IMR-90 (cell line): Measurements from ENCODE around the gene EVA1C. TPM values are rescaled to one million over a fixed set of nuclear protein-coding genes. Genes with fewer than 3 reads are reported as not detected.
A peak's percentile ranks its signal among the peaks of the same experiment; 100 is the strongest.

Experiments used
- ATAC-seq: fragments of 200-7000 bp; cut with Tn5 transposase; 2 replicates; pipeline ENCODE4 v1.9.1; 2020; ENCODE audit warnings: low read depth, mild to moderate bottlenecking, moderate library complexity
- BruUV-seq: library from RNA; stranded (reverse); fragments of 400-500 nt; replicated peaks from 2 replicates; lab custom pipeline; 2021; lab: Mats Ljungman, UMichigan
- CTCF ChIA-PET: fragments of 300-600 bp; formaldehyde crosslinking; extraction: SDS; loops from one replicate; lab custom pipeline; 2021; ENCODE audit warnings: antibody characterized with exemption; lab: Yijun Ruan, JAX
- POLR2A ChIA-PET: fragments of 300-600 bp; sonication (Branson Sonifier 250); formaldehyde crosslinking; loops from one replicate; lab custom pipeline; 2022; ENCODE audit warnings: antibody characterized with exemption; ENCODE audit not compliant: unreplicated experiment; lab: Charles Lee
- DNase-seq: peaks from one replicate; pipeline ENCODE4 v3.0.0; 2013
- H2AFZ ChIP-seq: replicated peaks from 2 replicates; pipeline ENCODE3; 2013; ENCODE audit warnings: low read length, mild to moderate bottlenecking; ENCODE audit not compliant: poor library complexity
- H2AK5ac ChIP-seq: 2 replicates; pipeline ENCODE4 v1.6.1; 2013; ENCODE audit warnings: low read depth, low read length, inconsistent platforms
- H2AK9ac ChIP-seq: replicated peaks from 2 replicates; pipeline ENCODE3; 2013; ENCODE audit warnings: mild to moderate bottlenecking, low read depth, low read length, moderate library complexity; ENCODE audit not compliant: poor library complexity
- H2BK120ac ChIP-seq: 2 replicates; pipeline ENCODE4 v1.6.1; 2013; ENCODE audit warnings: low read depth, low read length, inconsistent platforms
- H2BK15ac ChIP-seq: 3 replicates; pipeline ENCODE4 v1.6.1; 2013; ENCODE audit warnings: low read depth, low read length, inconsistent platforms
- H2BK20ac ChIP-seq: 2 replicates; pipeline ENCODE4 v1.6.1; 2013; ENCODE audit warnings: low read depth, mild to moderate bottlenecking, inconsistent platforms, low read length, moderate library complexity
- H2BK5ac ChIP-seq: 2 replicates; pipeline ENCODE4 v1.6.1; 2013; ENCODE audit warnings: mild to moderate bottlenecking, low read depth, low read length, inconsistent platforms; ENCODE audit not compliant: poor library complexity, severe bottlenecking
- H3K14ac ChIP-seq: replicated peaks from 2 replicates; pipeline ENCODE4 v1.6.1; 2013; ENCODE audit warnings: low read depth, low read length, inconsistent platforms
- H3K18ac ChIP-seq: 2 replicates; pipeline ENCODE4 v1.6.1; 2013; ENCODE audit warnings: low read depth, low read length, control low read depth
- H3K23ac ChIP-seq: 2 replicates; pipeline ENCODE4 v1.6.1; 2013; ENCODE audit warnings: low read depth, low read length, inconsistent platforms
- H3K27ac ChIP-seq: 2 replicates; pipeline ENCODE4 v1.5.1; 2013; ENCODE audit warnings: mild to moderate bottlenecking, control low read depth, low read length; ENCODE audit not compliant: insufficient read depth
- H3K27me3 ChIP-seq: 2 replicates; pipeline ENCODE4 v1.6.1; 2013; ENCODE audit warnings: low read length; ENCODE audit not compliant: control insufficient read depth, insufficient read depth
- H3K36me3 ChIP-seq: 2 replicates; pipeline ENCODE4 v1.6.1; 2013; ENCODE audit warnings: low read length, mixed read lengths; ENCODE audit not compliant: control insufficient read depth, insufficient read depth
- H3K4ac ChIP-seq: 2 replicates; pipeline ENCODE4 v1.6.1; 2013; ENCODE audit warnings: low read depth, low read length, inconsistent platforms
- H3K4me1 ChIP-seq: 2 replicates; pipeline ENCODE4 v1.6.1; 2013; ENCODE audit warnings: low read length, mixed read lengths; ENCODE audit not compliant: control insufficient read depth, insufficient read depth
- H3K4me2 ChIP-seq: 2 replicates; pipeline ENCODE4 v1.6.1; 2013; ENCODE audit warnings: low read depth, mild to moderate bottlenecking, control low read depth, low read length, moderate library complexity
- H3K4me3 ChIP-seq: 2 replicates; pipeline ENCODE4 v1.5.1; 2013; ENCODE audit warnings: low read depth, mild to moderate bottlenecking, control low read depth, low read length, moderate library complexity; ENCODE audit not compliant: insufficient read depth
- H3K56ac ChIP-seq: 2 replicates; pipeline ENCODE4 v1.6.1; 2013; ENCODE audit warnings: low read length, inconsistent platforms; ENCODE audit not compliant: insufficient read depth; ENCODE audit errors: extremely low read depth
- H3K79me1 ChIP-seq, 2 experiments: 2 replicates each; pipeline ENCODE4 v1.6.1; 2013; ENCODE audit warnings: low read length in 2 of 2, inconsistent platforms in 1 of 2, low read depth in 1 of 2
- H3K9ac ChIP-seq: 2 replicates; pipeline ENCODE4 v1.6.1; 2013; ENCODE audit warnings: low read depth, low read length, control low read depth
- H3K9me1 ChIP-seq: 2 replicates; pipeline ENCODE4 v1.6.1; 2013; ENCODE audit warnings: low read length, inconsistent platforms; ENCODE audit not compliant: insufficient read depth
- H3K9me3 ChIP-seq: 2 replicates; pipeline ENCODE4 v1.6.1; 2013; ENCODE audit warnings: low read length; ENCODE audit not compliant: control insufficient read depth, insufficient read depth
- H4K20me1 ChIP-seq: 2 replicates; pipeline ENCODE4 v1.6.1; 2013; ENCODE audit warnings: low read length, inconsistent platforms; ENCODE audit not compliant: insufficient read depth
- H4K5ac ChIP-seq: 2 replicates; pipeline ENCODE4 v1.6.1; 2013; ENCODE audit warnings: mild to moderate bottlenecking, low read depth, low read length, control low read depth
- H4K8ac ChIP-seq, 2 experiments: 2 replicates each; pipeline ENCODE4 v1.6.1; 2013; ENCODE audit warnings: low read depth in 2 of 2, low read length in 2 of 2, control low read depth in 1 of 2, inconsistent platforms in 1 of 2
- H4K91ac ChIP-seq: 2 replicates; pipeline ENCODE4 v1.6.1; 2013; ENCODE audit warnings: low read depth, low read length, inconsistent platforms; ENCODE audit not compliant: insufficient read depth
- CEBPB ChIP-seq: IDR thresholded peaks from 2 replicates; pipeline ENCODE4 v1.6.1; 2012; ENCODE audit warnings: low read depth, low read length, improper control_type of control experiment
- MXI1 ChIP-seq: IDR thresholded peaks from 2 replicates; pipeline ENCODE4 v1.6.1; 2012; ENCODE audit warnings: low read depth, mild to moderate bottlenecking, low read length, moderate library complexity, borderline replicate concordance
- WGBS, 2 experiments: methylation state at CpG; one replicate each; pipeline versions ENCODE4 v1.1.5 to v1.1.7; 2013; ENCODE audit warnings: missing lambda C conversion rate in 2 of 2; ENCODE audit not compliant: insufficient read length in 1 of 2; ENCODE audit errors: extremely low coverage in 2 of 2; 5-methylcytosine and 5-hydroxymethylcytosine counted together
- dilution Hi-C: fragments of 300-500 bp; cut with HindIII; formaldehyde crosslinking; loops from one replicate; pipeline ENCODE4 v1.14.3; 2018; ENCODE audit warnings: low sequenced_read_pairs; ENCODE audit not compliant: unreplicated experiment
- in situ Hi-C: fragments of 300-500 bp; cut with MboI; formaldehyde crosslinking; loops from 3 replicates; pipeline ENCODE4 v1.14.3; 2019; ENCODE audit warnings: low sequenced_read_pairs, inconsistent platforms, mixed read lengths
- intact Hi-C: fragments of 100-400 bp; cut with micrococcal nuclease; formaldehyde crosslinking; loops from 2 replicates; pipeline ENCODE4 v1.10.0; 2022
- polyA plus RNA-seq, 3 experiments: library from polyadenylated mRNA; depleted of rRNA; stranded (reverse); fragments of >200 nt; gene quantifications; 2 replicates each; pipeline ENCODE4 v1.2.3, GENCODE V29; 2012; ENCODE audit warnings: low replicate concordance in 1 of 3
- total RNA-seq: library from RNA; depleted of rRNA; stranded (reverse); fragments of >200 nt; gene quantifications from 2 replicates; pipeline ENCODE4 v1.2.3, GENCODE V29; 2012

Gene EVA1C
- total and polyA plus RNA-seq, 2 of the 4 experiments (the other 2 are of a cell fraction): 0.72 to 1.1 TPM

GRCh38 chr21:32423320-32424190, 11.0 kb downstream of the EVA1C start:
- POLR2A ChIA-PET: no interaction called here
- whole genome bisulfite sequencing, 2 experiments: no CpG with 5 or more reads among the region's 9 CpGs
- BruUV-seq: no TSS peak

More at GRCh38 chr21:32423320-32424190, 11.0 kb downstream of the EVA1C start:
- DNase-seq: peak; percentile 94
- peak; percentile 86 for ATAC-seq
- peak overlapping the region; percentile 93 for H2BK20ac ChIP-seq
- intact Hi-C loops (no loop called here), dilution Hi-C loops (no loop called here), in situ Hi-C loops (no loop called here)
- peak overlapping the region; percentile 60; the same call in 1 of the 2 replicates for H3K23ac ChIP-seq
- H3K56ac ChIP-seq: 0 out of 2 replicates have a peak overlapping the region, but pooled peaks have one; percentile 23
- H3K79me1 ChIP-seq: peaks cover 0 to 5% of the 10 kb centered on the region in 2 experiments; a peak in 1 of 4 replicates
- no peak overlapping the region for H3K9ac ChIP-seq
- H2AFZ ChIP-seq: peak overlapping the region; percentile 74
- H3K14ac ChIP-seq: 0 out of 2 replicates have a peak overlapping the region, but pooled peaks have one; percentile 62
- H2BK15ac ChIP-seq: peak overlapping the region; percentile 3; the same call in 1 of the 3 replicates
- CTCF ChIA-PET: interaction anchor here (0.5 to 0.6 kb wide), 2 partner anchors 56 to 178 kb away, joined by 3 to 6 read pairs; no protein-coding TSS in a partner anchor
- H3K36me3 ChIP-seq: no peaks in the 10 kb centered on the region
- H3K27ac ChIP-seq: no peak overlapping the region
- peak overlapping the region; percentile 85 for H2BK120ac ChIP-seq
- peak overlapping the region; percentile 68; the same call in 1 of the 2 replicates for H3K4ac ChIP-seq
- TF ChIP-seq MXI1 (no peak), CEBPB (peak; percentile 24; the same call in 1 of the 2 replicates)
- no peak overlapping the region for H2AK9ac ChIP-seq
- no peak overlapping the region for H2AK5ac ChIP-seq
- H3K27me3 ChIP-seq: no peaks in the 10 kb centered on the region
- no peak overlapping the region for H3K4me3 ChIP-seq
- H3K9me1 ChIP-seq: peaks cover 6% of the 10 kb centered on the region; the same call in 1 of the 2 replicates
- H4K8ac ChIP-seq: peak overlapping the region in 1 of 2 experiments; percentile 71; a peak in 2 of 4 replicates
- no peaks in the 10 kb centered on the region for H3K9me3 ChIP-seq
- H4K5ac ChIP-seq: peak overlapping the region; percentile 64; the same call in 1 of the 2 replicates
- no peak overlapping the region; the same call in 1 of the 2 replicates for H4K91ac ChIP-seq
- peaks cover 12% of the 10 kb centered on the region for H3K4me1 ChIP-seq
- H3K4me2 ChIP-seq: peak overlapping the region; percentile 52; the same call in 1 of the 2 replicates
- peak overlapping the region; percentile 79 for H2BK5ac ChIP-seq
- H3K18ac ChIP-seq: peak overlapping the region; percentile 88; the same call in 1 of the 2 replicates
- H4K20me1 ChIP-seq: no peaks in the 10 kb centered on the region
